Neural cell (in vitro differentiated cells): ENCODE measurements around the gene SIT1. TPM values are rescaled to one million over a fixed set of nuclear protein-coding genes. Genes with fewer than 3 reads are reported as not detected.
A peak's percentile ranks its signal among the peaks of the same experiment; 100 is the strongest.

Source experiments
- H2AFZ ChIP-seq: fragments of 200-600, 300-800 bp; sonication (generic), shearing (Covaris generic); 2 replicates; pipeline ENCODE4 v1.6.0; 2014; ENCODE audit warnings: low read depth, mild to moderate bottlenecking, antibody characterized with exemption, low read length, moderate library complexity
- H3F3A ChIP-seq: fragments of 200-600 bp; shearing (Covaris generic); 2 replicates; pipeline ENCODE4 v1.6.1; 2016; ENCODE audit warnings: mild to moderate bottlenecking, moderate library complexity, mixed read lengths, antibody characterized with exemption, low read length; ENCODE audit not compliant: insufficient read depth, poor library complexity, severe bottlenecking
- H3K27ac ChIP-seq: fragments of 200-600, 300-800 bp; sonication (generic), shearing (Covaris generic); 2 replicates; pipeline ENCODE4 v1.5.1; 2014; ENCODE audit warnings: mild to moderate bottlenecking, low read length, moderate library complexity
- H3K27me3 ChIP-seq: fragments of 300-800, 200-600 bp; sonication (generic), shearing (Covaris generic); 2 replicates; pipeline ENCODE4 v1.6.0; 2014; ENCODE audit warnings: mild to moderate bottlenecking, low read depth, low read length, moderate library complexity; ENCODE audit not compliant: insufficient read depth
- H3K36me3 ChIP-seq: fragments of 300-800, 200-600 bp; sonication (generic), shearing (Covaris generic); 2 replicates; pipeline ENCODE4 v1.5.1; 2014; ENCODE audit warnings: mild to moderate bottlenecking, antibody characterized with exemption, low read length, moderate library complexity; ENCODE audit not compliant: insufficient read depth
- H3K4me2 ChIP-seq: fragments of 300-800, 200-600 bp; sonication (generic), shearing (Covaris generic); 2 replicates; pipeline ENCODE4 v1.6.0; 2014; ENCODE audit warnings: mild to moderate bottlenecking, low read length
- H3K4me3 ChIP-seq: fragments of 300-800, 200-600 bp; sonication (generic), shearing (Covaris generic); 2 replicates; pipeline ENCODE4 v1.5.1; 2014; ENCODE audit warnings: mild to moderate bottlenecking, low read length, moderate library complexity
- H3K79me2 ChIP-seq: fragments of 200-600 bp; shearing (Covaris generic); replicated peaks from 2 replicates; pipeline ENCODE4 v1.6.0; 2014; ENCODE audit warnings: mild to moderate bottlenecking, low read length, moderate library complexity; ENCODE audit not compliant: insufficient read depth
- H3K9ac ChIP-seq: fragments of 300-800, 200-600 bp; sonication (generic), shearing (Covaris generic); 2 replicates; pipeline ENCODE4 v1.6.1; 2016; ENCODE audit warnings: mild to moderate bottlenecking, low read length, mixed read lengths
- H3K9me2 ChIP-seq: fragments of 200-600 bp; shearing (Covaris generic); 2 replicates; pipeline ENCODE4 v1.6.1; 2016; ENCODE audit warnings: mild to moderate bottlenecking, low read length, mixed read lengths; ENCODE audit not compliant: insufficient read depth
- H3K9me3 ChIP-seq: fragments of 200-600, 300-800 bp; sonication (generic), shearing (Covaris generic); 2 replicates; pipeline ENCODE4 v1.6.1; 2016; ENCODE audit warnings: mild to moderate bottlenecking, mixed run types, low read length, moderate library complexity, mixed read lengths
- H4K20me1 ChIP-seq: fragments of 200-600 bp; shearing (Covaris generic); 2 replicates; pipeline ENCODE4 v1.6.1; 2016; ENCODE audit warnings: mild to moderate bottlenecking, mixed run types; ENCODE audit not compliant: insufficient read depth
- EP300 ChIP-seq: fragments of 450-650 bp; conservative IDR thresholded peaks from 2 replicates; pipeline ENCODE4 v1.6.1; 2014; ENCODE audit warnings: antibody characterized with exemption, mild to moderate bottlenecking, moderate library complexity; ENCODE audit not compliant: poor library complexity, severe bottlenecking
- EZH2 ChIP-seq: fragments of 200-600, 300-800 bp; shearing (Covaris generic), sonication (generic); IDR thresholded peaks from 2 replicates; pipeline ENCODE4 v1.6.1; 2014; ENCODE audit warnings: antibody characterized with exemption, low read length, borderline replicate concordance, mild to moderate bottlenecking; ENCODE audit not compliant: insufficient read depth, poor library complexity, severe bottlenecking
- MXI1 ChIP-seq: fragments of 450-650 bp; conservative IDR thresholded peaks from 2 replicates; pipeline ENCODE4 v1.6.1; 2014; ENCODE audit warnings: antibody characterized with exemption, mild to moderate bottlenecking; ENCODE audit not compliant: poor library complexity, severe bottlenecking
- POLR2AphosphoS5 ChIP-seq: IDR thresholded peaks from 2 replicates; pipeline ENCODE4 v1.6.1; 2012
- RAD21 ChIP-seq: fragments of 450-650 bp; conservative IDR thresholded peaks from 2 replicates; pipeline ENCODE4 v1.6.1; 2014; ENCODE audit warnings: antibody characterized with exemption, mild to moderate bottlenecking, moderate library complexity
- SMC3 ChIP-seq: fragments of 450-650 bp; conservative IDR thresholded peaks from 2 replicates; pipeline ENCODE4 v1.6.1; 2014; ENCODE audit warnings: antibody characterized with exemption, mild to moderate bottlenecking, moderate library complexity; ENCODE audit not compliant: poor library complexity
- TAF1 ChIP-seq: IDR thresholded peaks from 2 replicates; pipeline ENCODE4 v1.6.1; 2012; ENCODE audit warnings: low read depth
- polyA plus RNA-seq: library from polyadenylated mRNA; depleted of rRNA; stranded (reverse); fragments of >200 nt; gene quantifications from 2 replicates; pipeline ENCODE4 v1.2.3, GENCODE V29; 2014
- TF ChIP-seq, protein P1 (sequence below): IDR thresholded peaks from 2 replicates; pipeline ENCODE4 v1.6.1; 2012; ENCODE audit warnings: borderline replicate concordance
- TF ChIP-seq, protein P2 (sequence below): fragments of 450-650 bp; IDR thresholded peaks from 2 replicates; pipeline ENCODE4 v1.5.1; 2014; ENCODE audit warnings: antibody characterized with exemption, mild to moderate bottlenecking, moderate library complexity; ENCODE audit not compliant: poor library complexity, severe bottlenecking

Gene SIT1
- polyA plus RNA-seq, 1 donor from 2014 or later = not detected

DNA sequence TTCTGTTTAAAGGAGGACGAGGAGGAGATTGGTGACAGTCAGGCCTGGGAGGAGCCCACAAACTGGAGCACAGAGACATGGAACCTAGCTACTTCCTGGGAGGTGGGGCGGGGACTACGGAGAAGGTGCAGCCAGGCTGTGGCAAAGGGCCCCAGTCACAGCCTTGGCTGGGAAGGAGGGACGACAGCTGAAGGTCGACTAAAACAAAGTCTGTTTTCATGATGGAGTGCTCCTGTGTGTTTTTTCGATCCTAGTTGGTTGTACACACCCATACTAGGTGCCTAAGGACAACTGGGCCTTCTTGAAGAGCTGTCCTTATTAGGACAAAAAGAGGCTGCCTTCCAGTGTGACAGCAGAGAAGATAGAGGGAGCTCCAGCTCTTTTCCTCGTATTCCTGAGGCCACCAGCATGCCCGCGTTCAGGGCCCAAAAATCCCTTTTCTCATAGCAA is 10.3 kb upstream of the SIT1 start:
- TF ChIP-seq EZH2 = no peak
- no peak for TF ChIP-seq RAD21
- no peak for TF ChIP-seq EP300
- TF ChIP-seq TAF1 = no peak
- TF ChIP-seq, protein P1, sequence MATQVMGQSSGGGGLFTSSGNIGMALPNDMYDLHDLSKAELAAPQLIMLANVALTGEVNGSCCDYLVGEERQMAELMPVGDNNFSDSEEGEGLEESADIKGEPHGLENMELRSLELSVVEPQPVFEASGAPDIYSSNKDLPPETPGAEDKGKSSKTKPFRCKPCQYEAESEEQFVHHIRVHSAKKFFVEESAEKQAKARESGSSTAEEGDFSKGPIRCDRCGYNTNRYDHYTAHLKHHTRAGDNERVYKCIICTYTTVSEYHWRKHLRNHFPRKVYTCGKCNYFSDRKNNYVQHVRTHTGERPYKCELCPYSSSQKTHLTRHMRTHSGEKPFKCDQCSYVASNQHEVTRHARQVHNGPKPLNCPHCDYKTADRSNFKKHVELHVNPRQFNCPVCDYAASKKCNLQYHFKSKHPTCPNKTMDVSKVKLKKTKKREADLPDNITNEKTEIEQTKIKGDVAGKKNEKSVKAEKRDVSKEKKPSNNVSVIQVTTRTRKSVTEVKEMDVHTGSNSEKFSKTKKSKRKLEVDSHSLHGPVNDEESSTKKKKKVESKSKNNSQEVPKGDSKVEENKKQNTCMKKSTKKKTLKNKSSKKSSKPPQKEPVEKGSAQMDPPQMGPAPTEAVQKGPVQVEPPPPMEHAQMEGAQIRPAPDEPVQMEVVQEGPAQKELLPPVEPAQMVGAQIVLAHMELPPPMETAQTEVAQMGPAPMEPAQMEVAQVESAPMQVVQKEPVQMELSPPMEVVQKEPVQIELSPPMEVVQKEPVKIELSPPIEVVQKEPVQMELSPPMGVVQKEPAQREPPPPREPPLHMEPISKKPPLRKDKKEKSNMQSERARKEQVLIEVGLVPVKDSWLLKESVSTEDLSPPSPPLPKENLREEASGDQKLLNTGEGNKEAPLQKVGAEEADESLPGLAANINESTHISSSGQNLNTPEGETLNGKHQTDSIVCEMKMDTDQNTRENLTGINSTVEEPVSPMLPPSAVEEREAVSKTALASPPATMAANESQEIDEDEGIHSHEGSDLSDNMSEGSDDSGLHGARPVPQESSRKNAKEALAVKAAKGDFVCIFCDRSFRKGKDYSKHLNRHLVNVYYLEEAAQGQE = no peak
- no peak for TF ChIP-seq SMC3
- TF ChIP-seq, protein P2, sequence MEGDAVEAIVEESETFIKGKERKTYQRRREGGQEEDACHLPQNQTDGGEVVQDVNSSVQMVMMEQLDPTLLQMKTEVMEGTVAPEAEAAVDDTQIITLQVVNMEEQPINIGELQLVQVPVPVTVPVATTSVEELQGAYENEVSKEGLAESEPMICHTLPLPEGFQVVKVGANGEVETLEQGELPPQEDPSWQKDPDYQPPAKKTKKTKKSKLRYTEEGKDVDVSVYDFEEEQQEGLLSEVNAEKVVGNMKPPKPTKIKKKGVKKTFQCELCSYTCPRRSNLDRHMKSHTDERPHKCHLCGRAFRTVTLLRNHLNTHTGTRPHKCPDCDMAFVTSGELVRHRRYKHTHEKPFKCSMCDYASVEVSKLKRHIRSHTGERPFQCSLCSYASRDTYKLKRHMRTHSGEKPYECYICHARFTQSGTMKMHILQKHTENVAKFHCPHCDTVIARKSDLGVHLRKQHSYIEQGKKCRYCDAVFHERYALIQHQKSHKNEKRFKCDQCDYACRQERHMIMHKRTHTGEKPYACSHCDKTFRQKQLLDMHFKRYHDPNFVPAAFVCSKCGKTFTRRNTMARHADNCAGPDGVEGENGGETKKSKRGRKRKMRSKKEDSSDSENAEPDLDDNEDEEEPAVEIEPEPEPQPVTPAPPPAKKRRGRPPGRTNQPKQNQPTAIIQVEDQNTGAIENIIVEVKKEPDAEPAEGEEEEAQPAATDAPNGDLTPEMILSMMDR = no peak
- no peak for TF ChIP-seq MXI1
- TF ChIP-seq POLR2AphosphoS5 = no peak
- peaks cover 8% of the 10 kb centered on the region for H3K36me3 ChIP-seq
- H3K9me2 ChIP-seq = no peaks in the 10 kb centered on the region
- H3K4me3 ChIP-seq = no peak overlapping the region
- no peaks in the 10 kb centered on the region for H3F3A ChIP-seq
- H3K4me2 ChIP-seq = no peak overlapping the region
- no peak overlapping the region for H3K27ac ChIP-seq
- H3K79me2 ChIP-seq = peaks cover 6% of the 10 kb centered on the region
- no peak overlapping the region for H2AFZ ChIP-seq
- no peaks in the 10 kb centered on the region for H4K20me1 ChIP-seq
- no peaks in the 10 kb centered on the region for H3K9me3 ChIP-seq
- no peak overlapping the region for H3K9ac ChIP-seq
- no peaks in the 10 kb centered on the region for H3K27me3 ChIP-seq

DNA sequence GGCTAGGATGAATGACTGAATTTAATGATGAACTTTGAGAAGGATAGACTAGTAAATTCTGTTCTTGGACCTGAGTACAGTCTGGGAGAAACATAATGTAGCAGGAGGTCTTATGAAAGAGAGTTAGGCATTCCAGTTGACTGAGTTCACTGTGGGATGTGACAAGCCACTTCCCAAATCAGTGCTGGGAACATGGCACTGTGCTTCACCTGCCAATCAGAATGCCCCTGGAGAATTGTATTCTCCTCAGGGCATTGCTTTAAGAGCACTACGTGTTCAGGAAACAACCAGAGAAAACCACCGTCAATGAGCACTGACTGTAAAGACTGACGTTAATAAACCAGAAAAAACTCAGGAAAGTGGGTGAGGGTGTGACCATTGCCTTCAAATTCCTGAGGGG is 8.6 kb upstream of the SIT1 start:
- peak overlapping the region; percentile 97 for H3K9ac ChIP-seq
- peak overlapping the region; percentile 80 for H3K4me3 ChIP-seq
- TF ChIP-seq SMC3 (no peak), MXI1 (no peak), RAD21 (no peak), TAF1 (no peak), POLR2AphosphoS5 (no peak), EZH2 (no peak), EP300 (no peak)
- TF ChIP-seq, protein P1 = no peak
- TF ChIP-seq, protein P2 = no peak
- no peaks in the 10 kb centered on the region for H4K20me1 ChIP-seq
- no peaks in the 10 kb centered on the region for H3K9me3 ChIP-seq
- H3K4me2 ChIP-seq = peak overlapping the region; percentile 71
- H3K27ac ChIP-seq = peak overlapping the region; percentile 97
- no peaks in the 10 kb centered on the region for H3K9me2 ChIP-seq
- H3K27me3 ChIP-seq = no peaks in the 10 kb centered on the region
- H3K79me2 ChIP-seq = peaks cover 6% of the 10 kb centered on the region
- no peaks in the 10 kb centered on the region for H3F3A ChIP-seq
- no peak overlapping the region for H2AFZ ChIP-seq
- H3K36me3 ChIP-seq = peaks cover 8% of the 10 kb centered on the region
